ENCODE data around the gene OR9Q1. TPM values are rescaled to one million over a fixed set of nuclear protein-coding genes. Genes with fewer than 3 reads are reported as not detected.
A peak's percentile ranks its signal among the peaks of the same experiment; 100 is the strongest.

Gene OR9Q1
- total and polyA plus RNA-seq, 2 of the 13 experiments (the other 11 are each of a cell fraction or from before 2014, with no cell fraction given): not detected

GRCh38 chr11:58055806-58056401 lies 32.2 kb downstream of the OR9Q1 start (continued):
- TF ChIP-seq SOX6 (IDR thresholded peaks at IDR 0.05): no peak
- TF ChIP-seq SOX6 (CRISPR knock-in tag; IDR thresholded peaks at IDR 0.05): peak; percentile 61; the same call in 1 of the 2 replicates
- no peak for TF ChIP-seq NR3C1 (CRISPR knock-in tag; IDR thresholded peaks at IDR 0.05)
- no peak for TF ChIP-seq ZMYM2 (CRISPR knock-in tag; IDR thresholded peaks at IDR 0.05)
- no peak for TF ChIP-seq HOXA3 (CRISPR knock-in tag; IDR thresholded peaks at IDR 0.05)
- peak; percentile 38; the same call in 1 of the 2 replicates for TF ChIP-seq NR2F6 (IDR thresholded peaks at IDR 0.05)
- no peak for TF ChIP-seq NR2F6 (CRISPR knock-in tag; IDR thresholded peaks at IDR 0.05)
- TF ChIP-seq ZNF317 (CRISPR knock-in tag; IDR thresholded peaks at IDR 0.05): 0 out of 2 replicates have a peak, but pooled peaks have one; percentile 76
- TF ChIP-seq HNF4A (CRISPR knock-in tag; IDR thresholded peaks at IDR 0.05): peak; percentile 58
- peak; percentile 96 for TF ChIP-seq BCL6 (CRISPR knock-in tag; IDR thresholded peaks at IDR 0.05)
- TF ChIP-seq NCOA2 (CRISPR knock-in tag; IDR thresholded peaks at IDR 0.05): peak; percentile 56; the same call in 1 of the 2 replicates
- 0 out of 2 replicates have a peak, but pooled peaks have one; percentile 21 for TF ChIP-seq FOXP4 (CRISPR knock-in tag; IDR thresholded peaks at IDR 0.05)
- peak; percentile 75 for TF ChIP-seq CEBPG (CRISPR knock-in tag; IDR thresholded peaks at IDR 0.05)
- TF ChIP-seq FOXA1 (IDR thresholded peaks at IDR 0.05): no peak
- peak; percentile 67 for TF ChIP-seq FOXA1 (CRISPR knock-in tag; IDR thresholded peaks at IDR 0.05)
- TF ChIP-seq SIX1 (CRISPR knock-in tag; IDR thresholded peaks at IDR 0.05; ENCODE audit: borderline replicate concordance): no peak
- TF ChIP-seq NFE2L2 (IDR thresholded peaks at IDR 0.05; ENCODE audit: low read length): peak; percentile 80
- TF ChIP-seq ZNF12 (CRISPR knock-in tag; IDR thresholded peaks at IDR 0.05): peak; percentile 93
- peak; percentile 81 for TF ChIP-seq ZNF644 (CRISPR knock-in tag; IDR thresholded peaks at IDR 0.05; ENCODE audit: low read depth)
